HEK293T (cell line): Measurements from ENCODE around the gene NUDT2.

Experiments used
- BHLHE40 ChIP-seq: fragments of 450-650 bp; IDR thresholded peaks from 2 replicates; pipeline ENCODE4 v1.6.1; 2016; ENCODE audit warnings: mild to moderate bottlenecking, moderate library complexity, borderline replicate concordance
- ELF4 ChIP-seq: fragments of 450-650 bp; IDR thresholded peaks from 2 replicates; pipeline ENCODE4 v1.6.1; 2017; ENCODE audit warnings: antibody characterized with exemption
- FOXK2 ChIP-seq: fragments of 450-650 bp; IDR thresholded peaks from 2 replicates; pipeline ENCODE4 v1.6.1; 2016; ENCODE audit warnings: mild to moderate bottlenecking
- L3MBTL2 ChIP-seq: fragments of 450-650 bp; conservative IDR thresholded peaks from 2 replicates; pipeline ENCODE4 v1.6.1; 2016; ENCODE audit warnings: mild to moderate bottlenecking
- SUZ12 ChIP-seq: fragments of 450-650 bp; IDR thresholded peaks from 2 replicates; pipeline ENCODE4 v1.6.1; 2016; ENCODE audit warnings: mild to moderate bottlenecking

- TF ChIP-seq ELF4 (no peak), SUZ12 (no peak), FOXK2 (no peak), BHLHE40 (no peak), L3MBTL2 (no peak)
Measured at GRCh38 chr9:34337403-34337802, 8.0 kb downstream of the NUDT2 start.
